ENCODE results near the gene GALNT1.

Gene GALNT1

GRCh38 chr18:35616074-35616473, 34.5 kb downstream of the GALNT1 start:
- Histone ChIP-seq H3K9me3 (ENCODE audit: control insufficient read depth, low read length) (no peaks in the 10 kb centered on the region), H3K4me1 (ENCODE audit: control insufficient read depth, insufficient read depth, low read length) (peaks cover 15% of the 10 kb centered on the region), H3K4me3 (ENCODE audit: insufficient read depth, low read depth, low read length) (no peak overlapping the region), H3K27me3 (ENCODE audit: control insufficient read depth, insufficient read depth, low read length, poor library complexity, severe bottlenecking) (no peaks in the 10 kb centered on the region), H3K27ac (ENCODE audit: insufficient read depth, low read depth, low read length, poor library complexity, severe bottlenecking) (no peak overlapping the region), H3K36me3 (ENCODE audit: control insufficient read depth, insufficient read depth, low read length) (no peaks in the 10 kb centered on the region)
- 89 to 94% methylated on average over 1 to 2 of the region's 2 CpGs for WGBS, 2 experiments

DNA sequence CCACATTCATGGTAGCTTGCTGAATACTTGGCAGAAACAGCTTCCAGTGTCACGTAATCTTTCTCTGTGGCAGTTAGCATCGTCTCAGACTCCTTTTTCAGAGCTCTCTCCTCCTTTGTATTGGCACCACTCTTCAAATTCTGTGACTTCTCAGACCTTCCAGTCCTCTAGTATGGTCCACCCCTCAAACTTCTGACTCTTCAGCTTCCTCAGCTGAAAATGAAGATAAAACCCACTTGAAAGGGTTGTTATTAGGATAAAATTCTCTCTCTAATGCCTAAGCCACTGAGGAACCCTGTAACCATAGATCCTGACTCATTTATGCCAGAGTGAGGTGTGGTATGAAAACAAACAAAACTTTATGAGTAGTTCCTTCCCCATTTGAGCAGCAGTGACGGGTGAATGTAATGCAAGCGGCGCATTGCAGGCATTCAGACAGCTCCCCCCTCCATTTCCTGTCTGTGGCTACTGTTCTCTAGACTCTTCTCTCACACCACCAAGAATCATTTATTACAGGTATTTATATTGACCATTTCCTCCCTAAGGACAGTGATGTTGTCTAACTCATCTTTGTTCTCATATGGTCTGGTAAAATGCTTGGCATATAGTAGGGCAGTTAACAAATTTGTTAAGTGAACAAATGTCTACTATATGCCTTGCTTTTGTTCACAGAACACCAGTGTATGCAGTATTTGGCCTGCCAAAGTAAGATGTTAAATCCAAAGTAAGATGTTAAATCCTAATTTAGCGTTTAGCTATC, 35.3 kb downstream of the GALNT1 start:
- Histone ChIP-seq H3K27ac (ENCODE audit: insufficient read depth, low read depth, low read length, poor library complexity, severe bottlenecking) (no peak overlapping the region), H3K27me3 (ENCODE audit: control insufficient read depth, insufficient read depth, low read length, poor library complexity, severe bottlenecking) (no peaks in the 10 kb centered on the region), H3K9me3 (ENCODE audit: control insufficient read depth, low read length) (no peaks in the 10 kb centered on the region), H3K4me3 (ENCODE audit: insufficient read depth, low read depth, low read length) (no peak overlapping the region), H3K36me3 (ENCODE audit: control insufficient read depth, insufficient read depth, low read length) (no peaks in the 10 kb centered on the region), H3K4me1 (ENCODE audit: control insufficient read depth, insufficient read depth, low read length) (peaks cover 11% of the 10 kb centered on the region)
- WGBS, 2 experiments = 70 to 84% methylated on average over 6 of the region's 6 CpGs

DNA sequence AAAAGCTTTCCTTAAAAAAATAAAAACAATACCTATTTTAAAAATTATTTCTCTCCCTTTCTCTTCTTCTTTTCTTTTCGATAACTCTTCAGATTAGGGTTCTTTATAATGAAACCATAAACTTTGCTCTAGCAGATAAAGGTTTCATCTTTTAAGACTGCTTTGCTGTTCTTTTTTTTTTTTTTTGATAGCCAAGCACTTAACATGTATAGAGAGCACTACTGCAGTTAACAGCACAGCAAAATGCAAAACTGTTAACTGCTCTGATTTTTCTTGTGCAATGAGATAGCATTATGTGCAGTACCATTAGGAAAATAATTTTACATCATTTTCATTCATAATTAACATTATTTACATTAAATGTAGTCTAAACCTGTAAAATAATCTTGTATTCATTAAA, 36.3 kb downstream of the GALNT1 start:
- no peaks in the 10 kb centered on the region for H3K36me3 ChIP-seq (ENCODE audit: control insufficient read depth, insufficient read depth, low read length)
- WGBS, 2 experiments = 100% methylated on average over 1 of the region's 1 CpG
- no peak overlapping the region for H3K27ac ChIP-seq (ENCODE audit: insufficient read depth, low read depth, low read length, poor library complexity, severe bottlenecking)
- no peaks in the 10 kb centered on the region for H3K27me3 ChIP-seq (ENCODE audit: control insufficient read depth, insufficient read depth, low read length, poor library complexity, severe bottlenecking)
- peaks cover 11% of the 10 kb centered on the region for H3K4me1 ChIP-seq (ENCODE audit: control insufficient read depth, insufficient read depth, low read length)
- H3K4me3 ChIP-seq (ENCODE audit: insufficient read depth, low read depth, low read length) = no peak overlapping the region
- H3K9me3 ChIP-seq (ENCODE audit: control insufficient read depth, low read length) = no peaks in the 10 kb centered on the region

GRCh38 chr18:35618289-35618688, 36.7 kb downstream of the GALNT1 start:
- Histone ChIP-seq H3K4me1 (ENCODE audit: control insufficient read depth, insufficient read depth, low read length) (peaks cover 11% of the 10 kb centered on the region), H3K4me3 (ENCODE audit: insufficient read depth, low read depth, low read length) (no peak overlapping the region), H3K36me3 (ENCODE audit: control insufficient read depth, insufficient read depth, low read length) (no peaks in the 10 kb centered on the region), H3K9me3 (ENCODE audit: control insufficient read depth, low read length) (no peaks in the 10 kb centered on the region), H3K27me3 (ENCODE audit: control insufficient read depth, insufficient read depth, low read length, poor library complexity, severe bottlenecking) (no peaks in the 10 kb centered on the region), H3K27ac (ENCODE audit: insufficient read depth, low read depth, low read length, poor library complexity, severe bottlenecking) (no peak overlapping the region)

GRCh38 chr18:35618696-35619095, 37.2 kb downstream of the GALNT1 start:
- H3K27me3 ChIP-seq (ENCODE audit: control insufficient read depth, insufficient read depth, low read length, poor library complexity, severe bottlenecking) = no peaks in the 10 kb centered on the region
- 28 to 30% methylated on average over 5 of the region's 5 CpGs for WGBS, 2 experiments
- H3K4me1 ChIP-seq (ENCODE audit: control insufficient read depth, insufficient read depth, low read length) = peaks cover 11% of the 10 kb centered on the region
- H3K27ac ChIP-seq (ENCODE audit: insufficient read depth, low read depth, low read length, poor library complexity, severe bottlenecking) = peak overlapping the region; percentile 26
- H3K9me3 ChIP-seq (ENCODE audit: control insufficient read depth, low read length) = no peaks in the 10 kb centered on the region
- no peak overlapping the region for H3K4me3 ChIP-seq (ENCODE audit: insufficient read depth, low read depth, low read length)
- H3K36me3 ChIP-seq (ENCODE audit: control insufficient read depth, insufficient read depth, low read length) = no peaks in the 10 kb centered on the region

- whole genome bisulfite sequencing, 2 experiments = 92 to 95% methylated on average over 4 of the region's 4 CpGs
- H3K36me3 ChIP-seq (ENCODE audit: control insufficient read depth, insufficient read depth, low read length) = no peaks in the 10 kb centered on the region
- H3K27ac ChIP-seq (ENCODE audit: insufficient read depth, low read depth, low read length, poor library complexity, severe bottlenecking) = no peak overlapping the region
- peaks cover 11% of the 10 kb centered on the region for H3K4me1 ChIP-seq (ENCODE audit: control insufficient read depth, insufficient read depth, low read length)
- H3K4me3 ChIP-seq (ENCODE audit: insufficient read depth, low read depth, low read length) = no peak overlapping the region
- H3K27me3 ChIP-seq (ENCODE audit: control insufficient read depth, insufficient read depth, low read length, poor library complexity, severe bottlenecking) = no peaks in the 10 kb centered on the region
- H3K9me3 ChIP-seq (ENCODE audit: control insufficient read depth, low read length) = no peaks in the 10 kb centered on the region
Measured at GRCh38 chr18:35619464-35619863, 37.9 kb downstream of the GALNT1 start.

DNA sequence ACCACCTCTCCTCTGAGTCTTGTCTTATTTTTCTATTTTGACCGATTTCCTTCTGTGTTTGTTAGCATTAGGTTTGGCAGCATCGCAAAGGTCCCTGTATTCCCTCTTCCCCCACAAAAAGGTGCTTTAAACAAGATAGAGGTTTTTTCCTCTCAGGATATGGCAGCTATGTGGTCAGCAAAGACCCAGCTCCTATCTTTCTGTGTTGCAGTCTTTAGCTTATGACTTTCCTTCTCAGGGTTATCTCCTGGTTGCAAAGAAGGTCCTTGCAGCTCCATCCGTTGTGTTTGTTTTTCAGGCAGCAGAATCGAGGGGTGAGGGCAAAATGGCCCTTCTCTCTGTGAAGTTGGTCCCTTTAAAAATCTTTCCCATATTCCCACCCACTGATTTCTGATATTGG, 38.4 kb downstream of the GALNT1 start:
- no peaks in the 10 kb centered on the region for H3K27me3 ChIP-seq (ENCODE audit: control insufficient read depth, insufficient read depth, low read length, poor library complexity, severe bottlenecking)
- peaks cover 11% of the 10 kb centered on the region for H3K4me1 ChIP-seq (ENCODE audit: control insufficient read depth, insufficient read depth, low read length)

GRCh38 chr18:35620765-35621164, 39.2 kb downstream of the GALNT1 start:
- Histone ChIP-seq H3K4me1 (ENCODE audit: control insufficient read depth, insufficient read depth, low read length) (peaks cover 11% of the 10 kb centered on the region), H3K27me3 (ENCODE audit: control insufficient read depth, insufficient read depth, low read length, poor library complexity, severe bottlenecking) (no peaks in the 10 kb centered on the region), H3K4me3 (ENCODE audit: insufficient read depth, low read depth, low read length) (no peak overlapping the region), H3K9me3 (ENCODE audit: control insufficient read depth, low read length) (no peaks in the 10 kb centered on the region), H3K27ac (ENCODE audit: insufficient read depth, low read depth, low read length, poor library complexity, severe bottlenecking) (no peak overlapping the region), H3K36me3 (ENCODE audit: control insufficient read depth, insufficient read depth, low read length) (no peaks in the 10 kb centered on the region)
- WGBS, 2 experiments = 94 to 95% methylated on average over 3 of the region's 3 CpGs

More for the DNA sequence above, 38.4 kb downstream of the GALNT1 start:
- H3K27ac ChIP-seq (ENCODE audit: insufficient read depth, low read depth, low read length, poor library complexity, severe bottlenecking) = no peak overlapping the region
- 89 to 90% methylated on average over 4 of the region's 4 CpGs for WGBS, 2 experiments
- H3K9me3 ChIP-seq (ENCODE audit: control insufficient read depth, low read length) = no peaks in the 10 kb centered on the region
- no peak overlapping the region for H3K4me3 ChIP-seq (ENCODE audit: insufficient read depth, low read depth, low read length)
- no peaks in the 10 kb centered on the region for H3K36me3 ChIP-seq (ENCODE audit: control insufficient read depth, insufficient read depth, low read length)

DNA sequence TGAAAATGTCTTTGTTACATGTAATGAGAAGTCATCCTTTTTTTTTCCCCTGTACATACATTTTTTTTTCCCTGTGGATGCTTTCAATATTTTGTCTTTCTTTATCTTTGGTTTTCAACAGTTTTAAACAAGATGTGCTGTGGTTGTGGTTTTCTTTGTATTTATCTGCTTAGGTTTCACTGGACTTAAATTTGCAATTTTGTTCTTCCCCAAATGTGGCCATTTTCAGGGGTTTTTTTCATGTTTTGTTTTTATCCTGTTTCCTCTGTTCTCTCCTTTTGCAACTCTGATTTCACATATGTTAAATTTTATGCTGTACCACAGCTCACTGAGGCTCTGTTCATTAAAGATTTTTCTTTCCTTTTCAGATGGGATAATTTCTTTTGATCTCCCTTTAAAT, 41.7 kb downstream of the GALNT1 start:
- Histone ChIP-seq H3K4me1 (ENCODE audit: control insufficient read depth, insufficient read depth, low read length) (peaks cover 11% of the 10 kb centered on the region), H3K9me3 (ENCODE audit: control insufficient read depth, low read length) (peaks cover 3% of the 10 kb centered on the region), H3K4me3 (ENCODE audit: insufficient read depth, low read depth, low read length) (no peak overlapping the region), H3K36me3 (ENCODE audit: control insufficient read depth, insufficient read depth, low read length) (no peaks in the 10 kb centered on the region), H3K27me3 (ENCODE audit: control insufficient read depth, insufficient read depth, low read length, poor library complexity, severe bottlenecking) (no peaks in the 10 kb centered on the region), H3K27ac (ENCODE audit: insufficient read depth, low read depth, low read length, poor library complexity, severe bottlenecking) (no peak overlapping the region)

GRCh38 chr18:35624146-35624545, 42.6 kb downstream of the GALNT1 start:
- Histone ChIP-seq H3K4me3 (ENCODE audit: insufficient read depth, low read depth, low read length) (no peak overlapping the region), H3K36me3 (ENCODE audit: control insufficient read depth, insufficient read depth, low read length) (no peaks in the 10 kb centered on the region), H3K27me3 (ENCODE audit: control insufficient read depth, insufficient read depth, low read length, poor library complexity, severe bottlenecking) (no peaks in the 10 kb centered on the region), H3K4me1 (ENCODE audit: control insufficient read depth, insufficient read depth, low read length) (peaks cover 4% of the 10 kb centered on the region), H3K27ac (ENCODE audit: insufficient read depth, low read depth, low read length, poor library complexity, severe bottlenecking) (no peak overlapping the region), H3K9me3 (ENCODE audit: control insufficient read depth, low read length) (peaks cover 3% of the 10 kb centered on the region)
- WGBS, 2 experiments = no CpG with 5 or more reads among the region's 1 CpG

- H3K36me3 ChIP-seq (ENCODE audit: control insufficient read depth, insufficient read depth, low read length) = no peaks in the 10 kb centered on the region
- no peak overlapping the region for H3K27ac ChIP-seq (ENCODE audit: insufficient read depth, low read depth, low read length, poor library complexity, severe bottlenecking)
- peaks cover 3% of the 10 kb centered on the region for H3K9me3 ChIP-seq (ENCODE audit: control insufficient read depth, low read length)
- no peaks in the 10 kb centered on the region for H3K27me3 ChIP-seq (ENCODE audit: control insufficient read depth, insufficient read depth, low read length, poor library complexity, severe bottlenecking)
- no peaks in the 10 kb centered on the region for H3K4me1 ChIP-seq (ENCODE audit: control insufficient read depth, insufficient read depth, low read length)
- 96 to 100% methylated on average over 2 of the region's 2 CpGs for WGBS, 2 experiments
- no peak overlapping the region for H3K4me3 ChIP-seq (ENCODE audit: insufficient read depth, low read depth, low read length)
Measured at GRCh38 chr18:35625232-35625631, 43.7 kb downstream of the GALNT1 start.
